Neuronal stem cell (in vitro differentiated cells): ENCODE results near the gene EIPR1.
A peak's percentile ranks its signal among the peaks of the same experiment; 100 is the strongest.

ENCODE experiments used
- DNase-seq: peaks from one replicate; pipeline ENCODE4 v3.0.0-alpha.2; 2013; ENCODE audit warnings: low spot score
- H2AFZ ChIP-seq: one replicate; pipeline ENCODE4 v1.6.1; 2013; ENCODE audit warnings: mild to moderate bottlenecking, low read length, inconsistent platforms
- H2AK5ac ChIP-seq: 2 replicates; pipeline ENCODE4 v1.6.1; 2013; ENCODE audit warnings: low read depth, mild to moderate bottlenecking, inconsistent platforms, low read length, moderate library complexity, mixed read lengths
- H2BK120ac ChIP-seq: 2 replicates; pipeline ENCODE4 v1.6.1; 2013; ENCODE audit warnings: low read depth, mild to moderate bottlenecking, inconsistent platforms, low read length, moderate library complexity, mixed read lengths
- H2BK12ac ChIP-seq: one replicate; pipeline ENCODE4 v1.6.1; 2013; ENCODE audit warnings: low read length, inconsistent platforms
- H2BK15ac ChIP-seq: 2 replicates; pipeline ENCODE4 v1.6.1; 2013; ENCODE audit warnings: mild to moderate bottlenecking, low read length, inconsistent platforms, mixed read lengths
- H2BK5ac ChIP-seq: one replicate; pipeline ENCODE4 v1.6.1; 2013; ENCODE audit warnings: inconsistent platforms, mild to moderate bottlenecking, low read length, moderate library complexity
- H3K14ac ChIP-seq: one replicate; pipeline ENCODE4 v1.6.1; 2013; ENCODE audit warnings: low read length, inconsistent platforms
- H3K18ac ChIP-seq: 2 replicates; pipeline ENCODE4 v1.6.1; 2013; ENCODE audit warnings: low read length, inconsistent platforms
- H3K23ac ChIP-seq: 2 replicates; pipeline ENCODE4 v1.6.1; 2013; ENCODE audit warnings: low read depth, mild to moderate bottlenecking, mixed read lengths, low read length, inconsistent platforms; ENCODE audit not compliant: poor library complexity
- H3K27ac ChIP-seq: replicated peaks from 3 replicates; pipeline ENCODE4 v1.5.1; 2013; ENCODE audit warnings: low read length, inconsistent platforms
- H3K27me3 ChIP-seq, 3 experiments: 2 replicates each; pipeline ENCODE4 v1.6.1; 2013; ENCODE audit warnings: low read length in 3 of 3, mild to moderate bottlenecking in 2 of 3, inconsistent platforms in 1 of 3, low read depth in 1 of 3, mixed read lengths in 1 of 3, moderate library complexity in 1 of 3; ENCODE audit not compliant: control insufficient read depth in 3 of 3, insufficient read depth in 3 of 3
- H3K36me3 ChIP-seq, 2 donors: replicated peaks in 1 of 2; 2 replicates each; pipeline ENCODE4 v1.6.1; 2013; ENCODE audit warnings: low read length in 2 of 2; ENCODE audit not compliant: control insufficient read depth in 2 of 2, insufficient read depth in 2 of 2
- H3K4ac ChIP-seq: 2 replicates; pipeline ENCODE4 v1.6.1; 2013; ENCODE audit warnings: inconsistent platforms, mild to moderate bottlenecking, low read length, moderate library complexity
- H3K4me1 ChIP-seq, 2 donors: 1 replicate in 1 of 2; 2 replicates in 1 of 2; pipeline ENCODE4 v1.6.1; 2013; ENCODE audit warnings: low read length in 2 of 2, low read depth in 1 of 2; ENCODE audit not compliant: control insufficient read depth in 2 of 2, insufficient read depth in 1 of 2
- H3K4me2 ChIP-seq: one replicate; pipeline ENCODE4 v1.6.1; 2013; ENCODE audit warnings: mild to moderate bottlenecking, low read length, inconsistent platforms; ENCODE audit not compliant: insufficient read depth, poor library complexity, severe bottlenecking
- H3K4me3 ChIP-seq, 2 donors: 2 replicates each; pipeline ENCODE4 v1.5.1; 2013; ENCODE audit warnings: low read length in 2 of 2, mild to moderate bottlenecking in 2 of 2, inconsistent platforms in 1 of 2, moderate library complexity in 1 of 2
- H3K79me1 ChIP-seq: one replicate; pipeline ENCODE4 v1.6.1; 2013; ENCODE audit warnings: low read depth, mild to moderate bottlenecking, inconsistent platforms, low read length, moderate library complexity
- H3K9ac ChIP-seq: one replicate; pipeline ENCODE4 v1.6.1; 2013; ENCODE audit warnings: mild to moderate bottlenecking, low read depth, low read length, inconsistent platforms; ENCODE audit not compliant: poor library complexity
- H3K9me3 ChIP-seq, 2 donors: replicated peaks in 1 of 2; 2 replicates each; pipeline versions ENCODE3 to v1.6.1; 2013; ENCODE audit warnings: low read length in 2 of 2, mild to moderate bottlenecking in 2 of 2, inconsistent platforms in 1 of 2, low read depth in 1 of 2, mixed read lengths in 1 of 2, moderate library complexity in 1 of 2; ENCODE audit not compliant: control insufficient read depth in 2 of 2, insufficient read depth in 1 of 2
- H4K8ac ChIP-seq: one replicate; pipeline ENCODE4 v1.6.1; 2013; ENCODE audit warnings: low read depth, mild to moderate bottlenecking, inconsistent platforms, low read length, moderate library complexity
- H4K91ac ChIP-seq: one replicate; pipeline ENCODE4 v1.6.1; 2013; ENCODE audit warnings: low read length, low read depth, mild to moderate bottlenecking, inconsistent platforms; ENCODE audit not compliant: poor library complexity
- WGBS, 2 donors: extraction: QIAGEN DNeasy Blood & Tissue Kit; methylation state at CpG; one replicate each; pipeline ENCODE4 v1.1.7; 2013; ENCODE audit warnings: missing lambda C conversion rate in 2 of 2, mixed read lengths in 1 of 2; ENCODE audit not compliant: insufficient read length in 2 of 2, insufficient replicate concordance in 1 of 2; ENCODE audit errors: extremely low coverage in 2 of 2; 5-methylcytosine and 5-hydroxymethylcytosine counted together

Gene EIPR1

DNA sequence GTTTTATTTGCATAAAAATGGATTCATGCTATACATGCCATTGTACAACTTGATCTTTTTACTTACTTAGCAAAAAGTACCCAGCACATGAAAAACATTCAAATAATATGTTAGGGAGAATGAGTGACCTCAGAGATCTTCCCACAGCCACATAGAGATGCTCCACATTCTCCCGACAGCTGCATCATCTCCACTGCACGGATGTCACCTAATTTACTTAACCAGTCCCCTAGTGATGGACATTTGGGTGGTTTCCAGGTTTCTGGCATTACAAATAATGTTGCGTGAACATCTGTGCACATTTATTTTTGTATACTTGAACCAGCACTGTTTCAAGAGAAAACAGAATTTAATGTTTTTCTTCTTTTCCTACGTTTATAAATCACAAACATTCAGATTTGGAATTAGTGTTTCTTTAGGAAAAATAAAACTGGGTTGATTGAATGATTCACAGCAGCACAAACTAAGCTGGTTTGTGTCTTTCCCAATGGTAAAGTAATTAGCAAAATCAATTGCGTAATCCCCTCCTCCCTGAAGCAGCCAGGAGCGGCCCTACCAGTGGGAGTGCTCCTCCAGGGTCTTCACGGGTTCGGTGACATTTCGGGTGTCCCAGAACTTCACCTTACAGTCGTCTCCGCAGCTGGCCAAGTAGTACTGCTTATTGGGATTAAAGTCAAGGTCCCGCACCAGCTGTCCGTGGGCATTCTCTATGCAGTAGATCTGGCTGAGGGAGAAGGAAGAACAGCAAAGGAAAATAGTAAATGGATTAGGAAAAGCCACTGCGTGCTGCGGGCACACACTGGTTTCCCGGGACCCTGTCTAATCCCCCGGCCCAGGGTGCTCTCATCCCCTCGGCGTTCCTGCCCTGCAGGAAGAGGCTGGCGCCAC, 183.9 kb downstream of the EIPR1 start:
- Histone ChIP-seq H3K4ac (no peak overlapping the region), H2BK5ac (no peak overlapping the region), H2BK120ac (no peak overlapping the region), H2AFZ (no peak overlapping the region), H3K18ac (no peak overlapping the region), H3K4me2 (no peak overlapping the region), H3K9ac (no peak overlapping the region), H3K27ac (no peak overlapping the region), H3K79me1 (peaks cover 7% of the 10 kb centered on the region), H4K8ac (no peak overlapping the region), H3K27me3 (no peaks in the 10 kb centered on the region), H3K4me3 (no peak overlapping the region), H3K23ac (no peak overlapping the region), H2BK12ac (no peak overlapping the region), H3K36me3 (peaks cover 20 to 65% of the 10 kb centered on the region in 2 donors), H3K9me3 (no peaks in the 10 kb centered on the region), H3K4me1 (peaks cover 3 to 9% of the 10 kb centered on the region in 2 donors), H3K14ac (no peak overlapping the region), H2AK5ac (no peak overlapping the region), H2BK15ac (no peak overlapping the region), H4K91ac (no peak overlapping the region)
- WGBS, 2 donors, result no CpG with 5 or more reads among the region's 20 CpGs
- DNase-seq, result no peak

DNA sequence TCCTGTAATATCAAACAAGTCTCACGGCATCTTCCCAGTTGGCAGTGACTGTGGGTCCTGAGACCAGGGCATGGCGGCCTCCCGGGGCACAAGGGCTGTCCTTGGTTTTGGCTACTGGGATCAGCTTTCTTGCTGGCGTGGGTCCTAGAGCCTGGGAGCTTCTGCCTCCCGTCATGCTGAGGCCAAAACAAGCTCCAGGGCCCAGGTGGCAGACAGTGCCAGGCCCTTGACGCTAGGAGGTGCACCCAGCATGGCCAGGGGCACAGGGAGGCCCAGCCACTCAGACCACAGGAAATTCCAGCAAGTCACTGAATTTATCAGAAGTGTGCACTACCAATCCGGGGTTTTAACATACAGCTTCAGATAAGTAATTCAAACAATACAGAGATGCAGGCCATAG, 184.7 kb downstream of the EIPR1 start:
- H2AFZ ChIP-seq, result no peak overlapping the region
- no peak overlapping the region for H4K91ac ChIP-seq
- no peak overlapping the region for H2BK15ac ChIP-seq
- no peak overlapping the region for H3K18ac ChIP-seq
- no peak overlapping the region for H3K27ac ChIP-seq
- H3K4ac ChIP-seq, result no peak overlapping the region
- H2BK120ac ChIP-seq, result no peak overlapping the region
- H3K79me1 ChIP-seq, result peaks cover 7% of the 10 kb centered on the region
- H2BK5ac ChIP-seq, result no peak overlapping the region
- no CpG with 5 or more reads among the region's 7 CpGs for whole genome bisulfite sequencing, 2 donors
- H3K27me3 ChIP-seq, result no peaks in the 10 kb centered on the region
- H3K4me2 ChIP-seq, result no peak overlapping the region
- no peak overlapping the region for H2BK12ac ChIP-seq
- no peak overlapping the region for H3K23ac ChIP-seq
- H3K9me3 ChIP-seq, result no peaks in the 10 kb centered on the region
- H3K36me3 ChIP-seq, result peaks cover 20 to 69% of the 10 kb centered on the region in 2 donors
- H3K4me3 ChIP-seq, result no peak overlapping the region
- DNase-seq, result no peak
- no peak overlapping the region for H4K8ac ChIP-seq
- H3K4me1 ChIP-seq, result peaks cover 0 to 10% of the 10 kb centered on the region in 2 donors
- no peak overlapping the region for H2AK5ac ChIP-seq
- no peak overlapping the region for H3K14ac ChIP-seq
- H3K9ac ChIP-seq, result no peak overlapping the region

DNA sequence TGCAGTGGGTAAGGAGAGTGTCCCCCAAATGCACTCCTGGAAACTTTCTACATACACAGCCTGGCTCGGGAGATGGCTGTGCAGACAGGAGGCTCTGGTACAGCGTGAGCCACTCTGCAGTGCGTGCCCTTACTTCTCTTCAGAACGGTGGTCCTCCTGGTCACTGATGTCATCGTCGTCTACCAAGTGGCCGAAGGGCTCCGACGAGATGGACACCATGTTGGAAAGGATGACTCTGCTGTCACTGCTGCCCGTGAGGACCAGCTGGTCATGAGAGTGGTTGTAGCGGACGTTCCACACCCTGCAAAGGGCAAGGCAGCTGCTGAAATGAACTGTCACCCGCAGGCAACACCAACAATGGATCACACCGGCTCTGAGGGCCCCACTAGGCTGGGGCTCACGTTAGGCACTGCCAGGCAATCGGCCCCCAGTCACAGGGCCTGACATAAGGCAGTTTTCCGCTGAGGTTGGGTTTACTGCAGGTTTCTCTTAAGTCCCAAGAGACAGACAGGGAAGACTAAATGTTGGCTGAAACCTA, 185.3 kb downstream of the EIPR1 start:
- H3K4ac ChIP-seq, result no peak overlapping the region
- H3K9me3 ChIP-seq, result no peaks in the 10 kb centered on the region
- no peak overlapping the region for H3K23ac ChIP-seq
- H2BK120ac ChIP-seq, result no peak overlapping the region
- peak overlapping the region; percentile 10 for H2BK5ac ChIP-seq
- H3K4me1 ChIP-seq, result peaks cover 0 to 10% of the 10 kb centered on the region in 2 donors
- H3K4me2 ChIP-seq, result no peak overlapping the region
- H2BK15ac ChIP-seq, result peak overlapping the region; percentile 38
- H4K8ac ChIP-seq, result no peak overlapping the region
- no peak overlapping the region for H4K91ac ChIP-seq
- no peak overlapping the region for H2AFZ ChIP-seq
- no peak overlapping the region for H2AK5ac ChIP-seq
- no peak overlapping the region for H3K14ac ChIP-seq
- H3K36me3 ChIP-seq, result peaks cover 20 to 69% of the 10 kb centered on the region in 2 donors
- H3K9ac ChIP-seq, result no peak overlapping the region
- H3K27me3 ChIP-seq, result no peaks in the 10 kb centered on the region
- WGBS, 2 donors, result no CpG with 5 or more reads among the region's 17 CpGs
- H3K4me3 ChIP-seq, result no peak overlapping the region
- no peak overlapping the region for H3K27ac ChIP-seq
- no peak for DNase-seq
- peak overlapping the region; percentile 40 for H3K18ac ChIP-seq
- no peak overlapping the region for H2BK12ac ChIP-seq
- H3K79me1 ChIP-seq, result peaks cover 7% of the 10 kb centered on the region

DNA sequence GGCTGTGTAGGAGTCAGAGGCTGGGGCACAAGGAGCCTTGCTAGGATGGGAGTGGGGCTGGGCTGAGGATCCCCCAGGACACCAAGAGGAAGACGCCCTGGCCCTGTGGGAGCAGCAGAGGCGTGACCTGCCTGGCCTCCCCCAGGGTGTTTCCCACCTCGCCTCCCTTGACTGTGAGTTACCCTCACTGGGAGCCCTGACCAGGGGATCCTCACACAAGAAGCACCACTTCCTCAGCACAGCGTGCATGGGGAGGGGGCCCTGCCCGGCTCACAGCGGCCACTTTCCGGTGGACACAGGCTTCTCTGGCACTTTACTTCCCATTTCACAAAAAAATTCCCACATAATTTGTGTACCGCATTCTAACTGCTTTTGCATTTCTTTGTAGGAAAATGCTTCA, 187.7 kb downstream of the EIPR1 start:
- Histone ChIP-seq H3K9me3 (no peaks in the 10 kb centered on the region), H3K9ac (no peak overlapping the region), H2AFZ (no peak overlapping the region), H2BK120ac (no peak overlapping the region), H3K14ac (no peak overlapping the region), H3K18ac (peak overlapping the region; percentile 62), H2BK5ac (no peak overlapping the region), H3K36me3 (peaks cover 17 to 58% of the 10 kb centered on the region in 2 donors), H2AK5ac (no peak overlapping the region), H3K79me1 (peaks cover 5% of the 10 kb centered on the region), H3K4ac (no peak overlapping the region), H3K4me2 (no peak overlapping the region), H3K27me3 (no peaks in the 10 kb centered on the region), H3K27ac (no peak overlapping the region), H2BK15ac (no peak overlapping the region), H4K8ac (no peak overlapping the region), H3K4me3 (no peak overlapping the region), H3K4me1 (peaks cover 0 to 10% of the 10 kb centered on the region in 2 donors), H2BK12ac (no peak overlapping the region), H3K23ac (no peak overlapping the region), H4K91ac (no peak overlapping the region)
- WGBS, 2 donors, result no CpG with 5 or more reads among the region's 8 CpGs
- no peak for DNase-seq
